ENCODE measurements around the gene TMEM9.

TMEM9 gene

DNA sequence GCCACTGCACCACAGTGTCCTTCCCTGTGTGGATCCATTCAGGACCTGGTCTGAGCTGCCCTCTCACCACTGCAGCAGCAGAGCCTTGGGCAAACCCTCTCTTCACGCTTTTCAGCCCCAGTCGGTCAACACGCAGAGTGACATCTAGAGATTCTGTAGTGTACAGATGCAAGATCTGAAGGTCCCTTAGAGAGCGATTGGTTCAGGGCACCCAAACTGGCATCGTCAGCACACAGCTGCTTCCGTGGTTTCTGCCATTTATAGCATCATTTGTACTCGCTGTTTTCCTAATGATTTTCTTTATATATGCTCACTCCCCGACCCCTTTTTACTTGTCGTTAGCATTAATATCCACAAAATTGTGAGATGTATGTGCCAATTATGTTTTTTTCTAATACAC is 25.8 kb downstream of the TMEM9 start:
- no peaks in the 10 kb centered on the region for H3K9me3 ChIP-seq (ENCODE audit: control insufficient read depth, low read length)
- peaks cover 7% of the 10 kb centered on the region for H3K4me1 ChIP-seq (ENCODE audit: control insufficient read depth, insufficient read depth, low read length)
- H3K27me3 ChIP-seq (ENCODE audit: control insufficient read depth, insufficient read depth, low read length, poor library complexity, severe bottlenecking): no peaks in the 10 kb centered on the region
- 94 to 95% methylated on average over 7 to 9 of the region's 9 CpGs for WGBS, 2 experiments
- H3K36me3 ChIP-seq (ENCODE audit: control insufficient read depth, insufficient read depth, low read length): no peaks in the 10 kb centered on the region
- H3K4me3 ChIP-seq (ENCODE audit: insufficient read depth, low read depth, low read length): no peak overlapping the region
- no peak overlapping the region for H3K27ac ChIP-seq (ENCODE audit: insufficient read depth, low read depth, low read length, poor library complexity, severe bottlenecking)

DNA sequence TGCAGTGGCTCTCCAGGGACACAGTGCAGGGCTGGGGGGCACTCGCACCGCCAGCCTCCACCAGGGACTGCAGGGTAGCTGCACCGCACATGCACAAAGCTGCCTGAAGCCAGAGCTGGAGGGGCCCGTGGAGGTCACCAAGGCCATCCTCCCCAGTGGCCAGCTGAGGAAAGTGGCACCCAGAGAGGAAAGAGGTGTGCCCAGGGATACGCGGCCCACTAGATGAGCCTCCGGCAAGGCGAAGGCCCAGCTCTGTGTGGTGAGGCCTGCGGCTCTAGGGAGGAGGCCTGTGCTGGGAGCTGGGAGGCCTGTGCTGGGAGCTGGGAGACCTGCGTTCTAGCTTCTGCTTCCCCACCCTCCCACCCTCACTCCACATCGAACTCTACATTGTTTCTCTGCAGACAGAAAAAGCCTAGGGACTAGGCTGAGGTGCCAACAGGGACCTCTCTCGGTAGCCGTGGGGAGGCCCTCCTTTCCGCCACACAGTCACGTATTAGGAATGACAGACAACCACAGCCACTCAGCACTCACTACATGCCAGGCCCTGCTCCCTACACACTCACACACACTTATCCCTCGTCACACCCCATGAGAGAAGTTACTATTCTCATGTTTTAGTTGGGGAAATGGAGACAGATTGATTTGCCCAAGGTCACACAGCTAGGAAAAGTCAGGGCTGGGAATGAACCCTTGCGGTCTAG is 26.4 kb downstream of the TMEM9 start:
- Histone ChIP-seq H3K4me1 (ENCODE audit: control insufficient read depth, insufficient read depth, low read length) (peaks cover 7% of the 10 kb centered on the region), H3K36me3 (ENCODE audit: control insufficient read depth, insufficient read depth, low read length) (no peaks in the 10 kb centered on the region), H3K27ac (ENCODE audit: insufficient read depth, low read depth, low read length, poor library complexity, severe bottlenecking) (no peak overlapping the region), H3K4me3 (ENCODE audit: insufficient read depth, low read depth, low read length) (no peak overlapping the region), H3K27me3 (ENCODE audit: control insufficient read depth, insufficient read depth, low read length, poor library complexity, severe bottlenecking) (no peaks in the 10 kb centered on the region), H3K9me3 (ENCODE audit: control insufficient read depth, low read length) (no peaks in the 10 kb centered on the region)
- WGBS, 2 experiments: 88 to 89% methylated on average over 17 of the region's 17 CpGs

DNA sequence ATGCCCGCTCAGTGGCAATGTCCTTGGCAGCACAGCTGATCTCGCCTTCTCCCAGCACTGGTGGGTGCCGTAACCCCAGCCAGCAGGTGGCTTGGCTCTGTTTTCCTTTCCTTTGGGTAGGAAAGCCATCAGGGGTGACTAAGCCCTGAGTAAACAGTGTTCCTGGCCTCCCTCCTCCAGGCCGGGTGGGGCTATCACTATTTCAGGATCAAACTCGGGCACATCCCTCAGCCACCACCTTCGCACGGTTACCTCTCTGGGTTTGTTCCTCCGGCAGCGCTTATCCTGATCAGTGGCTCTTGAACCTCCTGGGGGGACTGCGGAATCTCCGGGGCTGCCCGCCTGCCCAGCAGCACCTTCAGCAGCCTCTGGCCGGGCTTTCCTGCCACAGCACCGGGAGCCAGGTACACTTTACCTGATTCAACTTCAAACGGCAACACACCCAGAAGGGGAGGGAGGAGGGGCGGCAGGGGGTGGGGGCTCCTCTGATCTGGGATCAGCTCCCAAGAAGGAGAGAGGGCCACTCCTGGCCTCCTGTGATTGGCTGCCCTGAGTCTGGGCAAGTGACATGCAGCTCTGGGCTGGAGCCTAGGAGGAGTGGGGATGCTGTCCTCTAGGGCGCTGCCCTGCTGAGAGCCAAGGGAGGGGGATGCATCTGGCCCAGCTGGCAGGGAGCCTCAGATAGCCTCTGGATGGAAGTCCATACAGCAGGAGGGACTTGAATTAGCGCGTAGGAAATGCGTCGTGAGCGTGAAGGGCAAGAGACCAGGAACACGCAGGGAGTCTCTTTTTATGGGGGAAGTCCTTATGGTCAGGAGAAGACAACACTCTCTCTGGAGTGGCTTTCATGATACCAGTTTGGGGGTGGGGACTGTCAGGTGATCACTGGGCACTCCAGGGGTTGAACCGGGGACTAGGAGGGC is 27.2 kb downstream of the TMEM9 start, which contains the start of gene ASCL5:
TSS of gene ASCL5 (minus strand) at position 353 of the 923 bp plus-strand sequence. CDS start 11,812 bp downstream, outside the sequence.
- WGBS, 2 experiments: 70 to 73% methylated on average over 24 of the region's 24 CpGs
- H3K27ac ChIP-seq (ENCODE audit: insufficient read depth, low read depth, low read length, poor library complexity, severe bottlenecking): no peak within 1 kb of the TSS

DNA sequence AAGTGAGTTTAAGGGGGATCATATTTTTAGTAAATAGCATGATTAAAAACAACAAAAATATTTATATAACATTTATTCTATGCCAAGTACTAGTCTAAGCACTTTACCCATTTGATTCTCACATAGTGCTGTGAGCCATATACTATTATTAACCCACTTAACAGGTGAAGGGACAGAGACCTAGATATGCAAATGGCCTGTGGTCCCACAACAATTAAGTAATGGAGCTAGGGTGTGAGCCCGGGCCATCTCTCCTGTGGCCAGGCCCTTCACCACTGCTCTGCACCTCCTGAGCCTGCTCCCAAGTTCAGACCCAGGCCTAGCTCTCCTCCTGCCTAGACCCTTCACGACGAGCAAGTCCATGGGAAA is 27.8 kb downstream of the TMEM9 start:
- Histone ChIP-seq H3K9me3 (ENCODE audit: control insufficient read depth, low read length) (no peaks in the 10 kb centered on the region), H3K4me1 (ENCODE audit: control insufficient read depth, insufficient read depth, low read length) (peaks cover 7% of the 10 kb centered on the region), H3K27me3 (ENCODE audit: control insufficient read depth, insufficient read depth, low read length, poor library complexity, severe bottlenecking) (no peaks in the 10 kb centered on the region), H3K36me3 (ENCODE audit: control insufficient read depth, insufficient read depth, low read length) (no peaks in the 10 kb centered on the region), H3K4me3 (ENCODE audit: insufficient read depth, low read depth, low read length) (no peak overlapping the region), H3K27ac (ENCODE audit: insufficient read depth, low read depth, low read length, poor library complexity, severe bottlenecking) (no peak overlapping the region)
- WGBS, 2 experiments: 81 to 84% methylated on average over 3 of the region's 3 CpGs

More for the DNA sequence above, 27.2 kb downstream of the TMEM9 start, which contains the start of gene ASCL5:
- no peaks in the 10 kb centered on the region for H3K27me3 ChIP-seq (ENCODE audit: control insufficient read depth, insufficient read depth, low read length, poor library complexity, severe bottlenecking)
- H3K9me3 ChIP-seq (ENCODE audit: control insufficient read depth, low read length): no peaks in the 10 kb centered on the region
- no peaks in the 10 kb centered on the region for H3K36me3 ChIP-seq (ENCODE audit: control insufficient read depth, insufficient read depth, low read length)
- peaks cover 7% of the 10 kb centered on the region for H3K4me1 ChIP-seq (ENCODE audit: control insufficient read depth, insufficient read depth, low read length)
- H3K4me3 ChIP-seq (ENCODE audit: insufficient read depth, low read depth, low read length): no peak within 1 kb of the TSS

DNA sequence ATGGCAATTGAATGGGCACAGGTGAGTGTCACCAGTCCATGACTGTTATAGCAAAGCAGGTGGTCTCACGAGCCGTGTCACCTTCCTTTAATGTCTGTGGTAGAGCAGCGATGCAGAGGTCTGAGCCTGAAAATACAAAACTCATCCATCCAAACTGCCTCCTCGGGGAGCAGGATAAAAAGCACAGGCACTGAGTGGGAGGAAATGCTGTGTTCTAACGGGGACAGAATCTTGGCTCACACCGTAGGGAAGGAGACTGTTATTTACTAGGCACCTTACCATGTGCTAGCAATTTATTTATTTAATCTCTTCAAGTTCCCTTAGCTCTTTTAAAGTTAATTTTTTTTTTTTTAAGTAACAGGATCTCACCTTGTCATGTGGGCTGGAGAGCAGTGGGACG is 28.5 kb downstream of the TMEM9 start:
- no peaks in the 10 kb centered on the region for H3K27me3 ChIP-seq (ENCODE audit: control insufficient read depth, insufficient read depth, low read length, poor library complexity, severe bottlenecking)
- 87 to 91% methylated on average over 7 of the region's 7 CpGs for WGBS, 2 experiments
- no peak overlapping the region for H3K27ac ChIP-seq (ENCODE audit: insufficient read depth, low read depth, low read length, poor library complexity, severe bottlenecking)
- H3K4me1 ChIP-seq (ENCODE audit: control insufficient read depth, insufficient read depth, low read length): peaks cover 7% of the 10 kb centered on the region
- H3K36me3 ChIP-seq (ENCODE audit: control insufficient read depth, insufficient read depth, low read length): no peaks in the 10 kb centered on the region
- no peaks in the 10 kb centered on the region for H3K9me3 ChIP-seq (ENCODE audit: control insufficient read depth, low read length)
- no peak overlapping the region for H3K4me3 ChIP-seq (ENCODE audit: insufficient read depth, low read depth, low read length)

DNA sequence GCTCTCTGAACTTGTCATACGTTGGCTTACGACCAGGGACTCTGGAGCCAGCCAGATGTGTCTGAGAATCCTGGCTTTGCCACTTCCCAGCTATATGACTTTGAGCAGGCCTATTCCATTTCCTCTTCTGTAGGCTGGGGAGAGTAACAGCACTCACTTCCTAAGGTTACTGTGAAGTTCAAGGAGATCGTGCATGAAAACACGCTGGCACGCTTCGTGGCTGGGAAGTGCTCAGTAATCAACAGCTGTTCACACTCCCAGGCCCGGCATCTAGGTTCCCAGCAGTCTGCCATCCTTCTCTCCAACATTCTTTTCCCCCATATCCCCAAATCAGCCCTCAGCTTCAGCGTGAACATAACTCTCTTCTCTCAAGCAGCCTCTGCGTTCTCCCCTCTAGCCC is 29.3 kb downstream of the TMEM9 start:
- Histone ChIP-seq H3K4me1 (ENCODE audit: control insufficient read depth, insufficient read depth, low read length) (peaks cover 7% of the 10 kb centered on the region), H3K9me3 (ENCODE audit: control insufficient read depth, low read length) (no peaks in the 10 kb centered on the region), H3K4me3 (ENCODE audit: insufficient read depth, low read depth, low read length) (no peak overlapping the region), H3K36me3 (ENCODE audit: control insufficient read depth, insufficient read depth, low read length) (no peaks in the 10 kb centered on the region), H3K27ac (ENCODE audit: insufficient read depth, low read depth, low read length, poor library complexity, severe bottlenecking) (no peak overlapping the region), H3K27me3 (ENCODE audit: control insufficient read depth, insufficient read depth, low read length, poor library complexity, severe bottlenecking) (no peaks in the 10 kb centered on the region)
- WGBS, 2 experiments: 90 to 91% methylated on average over 9 of the region's 9 CpGs

DNA sequence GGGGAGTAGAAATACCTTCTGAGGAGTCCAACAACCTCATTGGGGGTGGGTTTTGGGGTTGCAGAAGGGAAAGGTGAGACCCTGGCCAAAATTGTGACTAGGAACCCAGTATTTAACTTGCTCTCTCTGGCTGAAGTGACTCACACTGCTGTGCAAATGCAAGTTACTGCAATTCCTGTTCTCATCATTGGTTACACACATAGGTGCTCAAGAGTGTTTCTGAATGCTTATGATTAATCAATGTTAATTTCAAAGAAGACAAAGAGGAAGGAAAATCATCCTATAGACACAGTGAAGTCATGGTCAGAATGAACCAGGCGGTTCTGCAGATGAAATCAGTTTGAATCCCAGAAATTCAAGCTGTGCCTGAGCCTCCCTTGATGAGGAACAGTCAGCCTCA is 30.4 kb downstream of the TMEM9 start:
- WGBS, 2 experiments: 88 to 100% methylated on average over 1 of the region's 1 CpG
- no peaks in the 10 kb centered on the region for H3K36me3 ChIP-seq (ENCODE audit: control insufficient read depth, insufficient read depth, low read length)
- no peak overlapping the region for H3K27ac ChIP-seq (ENCODE audit: insufficient read depth, low read depth, low read length, poor library complexity, severe bottlenecking)
- no peak overlapping the region for H3K4me3 ChIP-seq (ENCODE audit: insufficient read depth, low read depth, low read length)
- peaks cover 2% of the 10 kb centered on the region for H3K27me3 ChIP-seq (ENCODE audit: control insufficient read depth, insufficient read depth, low read length, poor library complexity, severe bottlenecking)
- H3K4me1 ChIP-seq (ENCODE audit: control insufficient read depth, insufficient read depth, low read length): peaks cover 7% of the 10 kb centered on the region
- no peaks in the 10 kb centered on the region for H3K9me3 ChIP-seq (ENCODE audit: control insufficient read depth, low read length)

DNA sequence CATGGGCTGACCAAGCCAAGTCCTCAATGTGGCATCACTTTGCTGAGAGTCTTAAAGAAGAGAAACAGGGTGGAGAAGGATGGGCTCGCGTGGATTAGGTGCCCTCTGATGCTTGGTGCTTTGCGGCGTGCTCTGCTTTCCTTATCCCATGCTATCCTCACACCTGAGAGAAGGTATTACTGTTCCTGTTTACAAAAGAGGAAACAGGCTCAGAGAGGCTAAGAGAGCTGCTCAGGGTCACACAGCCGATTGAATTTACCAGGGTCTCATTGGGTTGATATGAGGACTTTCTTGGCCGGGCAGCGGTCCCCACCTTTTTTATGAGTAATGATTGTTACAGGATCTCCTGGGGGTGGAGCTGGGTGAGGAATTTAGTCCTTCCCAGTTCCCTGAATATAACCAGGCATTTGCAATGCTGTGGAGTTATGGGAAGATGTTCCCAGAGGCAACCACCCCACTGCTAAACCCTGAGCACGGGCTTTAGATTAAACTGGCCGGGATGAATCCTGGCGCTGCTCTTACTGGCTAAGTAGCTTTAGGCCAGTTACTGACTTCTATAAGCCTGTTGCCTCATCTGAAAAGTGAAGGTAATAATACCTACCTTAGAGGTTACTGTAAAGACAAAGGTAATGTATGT is 31.8 kb downstream of the TMEM9 start:
- 90 to 92% methylated on average over 10 of the region's 10 CpGs for WGBS, 2 experiments

DNA sequence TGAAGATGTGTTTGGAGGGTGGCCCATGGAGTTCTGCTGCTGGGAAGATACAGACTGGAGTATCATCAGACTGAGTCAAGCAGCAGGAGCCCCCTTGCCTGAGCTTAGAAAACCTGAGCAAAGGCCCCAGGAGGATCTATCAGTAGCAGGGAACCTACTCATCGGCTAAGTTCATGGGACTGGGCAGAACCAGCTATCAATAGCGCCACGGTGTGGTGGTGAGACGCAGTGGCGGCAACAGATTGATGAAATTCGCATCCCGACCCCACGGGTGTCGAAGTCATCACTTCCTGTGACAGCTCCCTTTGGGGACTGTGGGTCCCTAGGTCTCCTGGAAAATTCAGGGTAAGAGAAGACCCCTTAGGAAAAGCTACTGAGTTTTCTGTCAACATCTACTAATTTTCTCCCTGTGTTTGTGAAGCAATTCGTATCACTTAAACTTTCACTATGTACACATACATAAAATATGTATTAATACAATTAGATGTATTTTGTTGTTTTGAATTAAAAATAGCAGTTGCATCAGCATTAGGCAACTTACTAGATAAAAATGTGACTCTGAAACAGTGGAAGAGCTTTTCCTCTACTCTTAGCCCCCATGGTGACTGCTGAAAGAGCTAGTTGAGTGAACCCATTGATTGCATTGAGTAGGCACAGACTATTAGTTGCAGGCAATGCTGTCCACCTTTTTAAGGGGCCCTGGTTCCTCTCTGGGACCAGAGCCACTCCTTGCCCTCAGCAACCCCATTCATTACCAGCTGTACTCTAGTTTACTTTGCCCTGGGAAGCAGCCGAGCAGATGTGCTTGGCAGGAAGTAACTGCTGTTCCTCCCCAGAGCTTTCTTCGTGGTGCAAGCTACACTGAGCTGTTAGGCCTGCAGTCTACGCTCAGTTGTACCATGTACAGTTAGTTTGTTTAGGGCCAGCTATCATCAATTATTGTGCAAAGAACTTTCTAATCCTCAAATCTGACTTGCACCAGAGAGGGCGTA is 34.8 kb downstream of the TMEM9 start:
- Histone ChIP-seq H3K27ac (ENCODE audit: insufficient read depth, low read depth, low read length, poor library complexity, severe bottlenecking) (no peak overlapping the region), H3K36me3 (ENCODE audit: control insufficient read depth, insufficient read depth, low read length) (no peaks in the 10 kb centered on the region), H3K9me3 (ENCODE audit: control insufficient read depth, low read length) (no peaks in the 10 kb centered on the region), H3K27me3 (ENCODE audit: control insufficient read depth, insufficient read depth, low read length, poor library complexity, severe bottlenecking) (peaks cover 39% of the 10 kb centered on the region), H3K4me3 (ENCODE audit: insufficient read depth, low read depth, low read length) (no peak overlapping the region), H3K4me1 (ENCODE audit: control insufficient read depth, insufficient read depth, low read length) (no peaks in the 10 kb centered on the region)
- 31% methylated on average over 13 of the region's 14 CpGs for WGBS, 2 experiments

More for the DNA sequence above, 31.8 kb downstream of the TMEM9 start:
- H3K4me1 ChIP-seq (ENCODE audit: control insufficient read depth, insufficient read depth, low read length): peaks cover 6% of the 10 kb centered on the region
- H3K9me3 ChIP-seq (ENCODE audit: control insufficient read depth, low read length): no peaks in the 10 kb centered on the region
- no peaks in the 10 kb centered on the region for H3K36me3 ChIP-seq (ENCODE audit: control insufficient read depth, insufficient read depth, low read length)
- H3K27ac ChIP-seq (ENCODE audit: insufficient read depth, low read depth, low read length, poor library complexity, severe bottlenecking): no peak overlapping the region
- peaks cover 11% of the 10 kb centered on the region for H3K27me3 ChIP-seq (ENCODE audit: control insufficient read depth, insufficient read depth, low read length, poor library complexity, severe bottlenecking)
- no peak overlapping the region for H3K4me3 ChIP-seq (ENCODE audit: insufficient read depth, low read depth, low read length)
